ENCODE results near the gene DUS1L. TPM values are rescaled to one million over a fixed set of nuclear protein-coding genes. Genes with fewer than 3 reads are reported as not detected.

The DUS1L gene
- total and polyA plus RNA-seq, 8 donors: 63.2 to 286 (median 116) TPM

DNA sequence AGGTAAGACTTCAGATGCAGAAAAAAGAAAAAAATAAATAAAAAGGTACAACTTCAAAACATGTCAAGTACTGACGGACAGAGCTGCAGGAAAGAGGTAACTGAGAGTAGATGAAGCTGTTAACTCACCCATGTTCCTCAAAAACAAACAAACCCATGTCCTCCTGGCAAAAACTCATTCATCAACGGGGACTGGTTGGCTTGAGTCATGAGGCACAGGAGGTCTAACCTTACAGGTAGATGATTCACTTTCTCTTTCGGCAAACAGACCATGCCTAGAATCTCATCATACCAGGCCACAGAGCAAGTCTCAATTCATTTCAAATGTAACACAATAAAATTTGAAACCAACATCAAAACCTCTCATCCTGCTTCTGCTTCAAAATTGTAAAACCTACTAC is 44.7 kb upstream of the DUS1L start:
- 31 to 56% (median 37%) methylated on average over 3 of the region's 3 CpGs for WGBS, 5 donors
- Histone ChIP-seq H3K27me3 (no peaks in the 10 kb centered on the region), H3K36me3 (peaks cover 2 to 34% (median 28%) of the 10 kb centered on the region in 4 donors), H3K9me3 (no peaks in the 10 kb centered on the region), H3K27ac (peak overlapping the region in 2 of 5 donors; percentile 15 to 48), H3K4me3 (no peak overlapping the region), H3K4me1 (peaks cover 26 to 32% (median 29%) of the 10 kb centered on the region in 4 donors)
- TF ChIP-seq POLR2AphosphoS5 (IDR thresholded peaks at IDR 0.05) (peak in 1 of 3 donors; percentile 53), EP300 (IDR thresholded peaks at IDR 0.05) (no peak)
- DNase-seq: peak in 1 of 2 donors; percentile 69
- intact Hi-C loops (cut with DNase I; ENCODE audit: low total_unique reads): no loop called here

DNA sequence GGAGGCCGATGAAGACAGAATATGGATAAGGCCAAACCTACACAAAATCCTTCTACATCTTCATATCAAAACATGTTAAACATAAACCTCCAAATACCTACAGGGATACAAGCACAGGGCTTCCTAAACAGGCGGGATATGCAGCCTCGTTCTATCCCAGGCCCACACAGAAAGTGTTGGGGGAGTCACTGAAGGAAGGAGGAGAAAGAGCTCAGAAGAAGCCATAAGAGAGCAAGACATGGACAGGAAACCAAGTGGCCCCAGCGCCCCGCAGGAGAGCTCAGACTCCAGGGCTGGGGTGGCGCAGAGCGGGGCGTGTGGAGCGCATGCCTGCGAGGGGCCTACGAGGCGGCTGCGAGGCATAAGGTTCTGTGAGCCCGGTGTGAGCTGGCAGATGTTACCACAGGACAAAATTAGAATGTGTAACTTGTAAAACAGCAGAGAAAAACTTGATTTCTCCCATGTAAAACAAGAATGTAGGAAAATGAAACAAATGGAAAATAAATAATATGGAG is 43.4 kb upstream of the DUS1L start:
- Histone ChIP-seq H3K27ac (no peak overlapping the region), H3K27me3 (no peaks in the 10 kb centered on the region), H3K4me1 (peaks cover 39 to 45% (median 42%) of the 10 kb centered on the region in 4 donors), H3K9me3 (no peaks in the 10 kb centered on the region), H3K36me3 (peaks cover 2 to 29% (median 22%) of the 10 kb centered on the region in 4 donors), H3K4me3 (no peak overlapping the region)
- no peak for DNase-seq
- WGBS, 5 donors: 92 to 95% (median 95%) methylated on average over 14 of the region's 14 CpGs
- TF ChIP-seq EP300 (IDR thresholded peaks at IDR 0.05): no peak
- TF ChIP-seq POLR2AphosphoS5 (IDR thresholded peaks at IDR 0.05): no peak
- no peak for TF ChIP-seq POLR2A (IDR thresholded peaks at IDR 0.05)
- TF ChIP-seq, protein P1, sequence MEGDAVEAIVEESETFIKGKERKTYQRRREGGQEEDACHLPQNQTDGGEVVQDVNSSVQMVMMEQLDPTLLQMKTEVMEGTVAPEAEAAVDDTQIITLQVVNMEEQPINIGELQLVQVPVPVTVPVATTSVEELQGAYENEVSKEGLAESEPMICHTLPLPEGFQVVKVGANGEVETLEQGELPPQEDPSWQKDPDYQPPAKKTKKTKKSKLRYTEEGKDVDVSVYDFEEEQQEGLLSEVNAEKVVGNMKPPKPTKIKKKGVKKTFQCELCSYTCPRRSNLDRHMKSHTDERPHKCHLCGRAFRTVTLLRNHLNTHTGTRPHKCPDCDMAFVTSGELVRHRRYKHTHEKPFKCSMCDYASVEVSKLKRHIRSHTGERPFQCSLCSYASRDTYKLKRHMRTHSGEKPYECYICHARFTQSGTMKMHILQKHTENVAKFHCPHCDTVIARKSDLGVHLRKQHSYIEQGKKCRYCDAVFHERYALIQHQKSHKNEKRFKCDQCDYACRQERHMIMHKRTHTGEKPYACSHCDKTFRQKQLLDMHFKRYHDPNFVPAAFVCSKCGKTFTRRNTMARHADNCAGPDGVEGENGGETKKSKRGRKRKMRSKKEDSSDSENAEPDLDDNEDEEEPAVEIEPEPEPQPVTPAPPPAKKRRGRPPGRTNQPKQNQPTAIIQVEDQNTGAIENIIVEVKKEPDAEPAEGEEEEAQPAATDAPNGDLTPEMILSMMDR (IDR thresholded peaks at IDR 0.05): no peak
- intact Hi-C loops (cut with DNase I; ENCODE audit: low total_unique reads): no loop called here

DNA sequence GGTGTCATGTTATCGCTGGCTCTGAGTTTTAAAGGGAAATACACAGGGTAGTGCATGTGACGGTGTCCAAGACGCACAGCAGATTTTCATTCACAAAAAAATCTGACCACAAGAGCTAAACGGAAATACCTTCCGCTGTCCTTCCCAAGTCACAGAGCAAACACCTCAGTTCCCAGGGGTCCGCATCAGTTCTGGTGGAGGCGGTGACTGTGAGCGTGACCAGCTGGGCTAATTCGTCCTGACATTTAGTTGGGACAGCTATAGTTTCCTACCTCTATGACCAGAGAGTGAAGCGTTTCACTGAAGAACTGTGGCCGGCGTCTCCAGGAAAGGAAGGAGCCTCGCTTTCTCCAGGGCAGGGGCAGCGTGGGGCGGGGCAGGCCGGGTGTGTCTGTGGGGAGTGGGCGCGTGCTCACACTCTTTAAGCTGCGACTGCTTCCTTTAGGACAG is 42.9 kb upstream of the DUS1L start:
- H3K9me3 ChIP-seq: no peaks in the 10 kb centered on the region
- no peaks in the 10 kb centered on the region for H3K27me3 ChIP-seq
- intact Hi-C loops (cut with DNase I; ENCODE audit: low total_unique reads): no loop called here
- H3K4me3 ChIP-seq: no peak overlapping the region
- WGBS, 5 donors: 65 to 83% (median 76%) methylated on average over 19 of the region's 19 CpGs
- peak overlapping the region in 1 of 5 donors; percentile 91 for H3K27ac ChIP-seq
- peaks cover 44 to 50% (median 47%) of the 10 kb centered on the region in 4 donors for H3K4me1 ChIP-seq
- TF ChIP-seq POLR2AphosphoS5 (IDR thresholded peaks at IDR 0.05) (no peak), EP300 (IDR thresholded peaks at IDR 0.05) (no peak), POLR2A (IDR thresholded peaks at IDR 0.05) (no peak)
- TF ChIP-seq, protein P1 (IDR thresholded peaks at IDR 0.05): no peak
- H3K36me3 ChIP-seq: peaks cover 0 to 24% (median 18%) of the 10 kb centered on the region in 4 donors
- no peak for DNase-seq

DNA sequence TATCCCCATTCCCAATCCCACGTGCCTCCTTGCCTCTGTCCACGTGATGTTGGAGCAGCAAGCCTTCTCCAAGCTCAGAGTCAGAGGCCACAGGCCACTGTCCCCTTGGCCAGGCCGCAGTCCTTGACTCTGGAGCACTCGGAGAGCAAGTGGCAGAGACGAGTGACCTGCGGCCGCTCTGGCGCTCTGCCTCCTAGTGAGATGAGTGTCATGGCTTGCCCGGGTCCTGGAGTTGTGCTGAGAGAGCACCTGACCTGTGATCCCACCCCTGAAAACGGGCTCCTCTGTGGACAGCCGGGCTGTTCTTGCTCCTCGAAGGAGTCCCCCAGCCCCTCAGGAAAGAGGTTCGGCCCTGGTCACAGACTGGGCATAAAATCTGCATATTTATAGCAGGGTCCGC is 42.4 kb upstream of the DUS1L start:
- peaks cover 47 to 55% (median 52%) of the 10 kb centered on the region in 4 donors for H3K4me1 ChIP-seq
- H3K9me3 ChIP-seq: no peaks in the 10 kb centered on the region
- 63 to 82% (median 76%) methylated on average over 10 to 14 of the region's 14 CpGs for WGBS, 5 donors
- no peak for TF ChIP-seq EP300 (IDR thresholded peaks at IDR 0.05)
- TF ChIP-seq, protein P1 (IDR thresholded peaks at IDR 0.05): no peak
- TF ChIP-seq POLR2AphosphoS5 (IDR thresholded peaks at IDR 0.05): no peak
- no peak for TF ChIP-seq POLR2A (IDR thresholded peaks at IDR 0.05)
- intact Hi-C loops (cut with DNase I; ENCODE audit: low total_unique reads): no loop called here
- no peaks in the 10 kb centered on the region for H3K27me3 ChIP-seq
- H3K4me3 ChIP-seq: no peak overlapping the region
- peak overlapping the region in 3 of 5 donors; percentile 91 to 98 (median 97) for H3K27ac ChIP-seq
- peaks cover 0 to 19% (median 13%) of the 10 kb centered on the region in 4 donors for H3K36me3 ChIP-seq
- DNase-seq: no peak

DNA sequence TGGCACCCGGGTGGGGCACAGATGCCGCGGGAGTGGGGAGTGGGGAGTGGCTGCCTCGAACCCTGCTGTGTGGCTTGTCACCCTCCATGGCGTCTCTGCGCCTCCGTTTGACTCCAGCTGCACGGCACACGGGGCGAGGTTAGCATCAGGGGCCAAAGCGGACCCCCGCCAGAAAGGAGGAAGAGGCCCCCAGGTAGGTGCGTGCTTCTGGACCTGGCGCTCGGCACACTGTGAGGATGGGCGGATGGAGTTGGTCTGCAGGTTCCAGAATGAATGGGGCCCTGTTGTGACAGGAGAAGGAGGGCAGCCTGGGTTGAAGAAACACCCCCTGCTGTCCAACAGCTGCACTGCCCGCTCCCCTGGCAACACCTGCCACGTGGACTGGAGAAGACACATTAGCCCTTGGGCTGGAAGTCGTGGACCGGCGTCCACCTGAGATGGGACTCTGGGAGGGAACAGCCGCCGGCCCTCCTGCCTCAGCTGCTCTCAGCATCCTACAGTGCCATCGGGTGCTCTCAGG is 41.8 kb upstream of the DUS1L start:
- Histone ChIP-seq H3K4me3 (peak overlapping the region in 1 of 4 donors; percentile 32), H3K4me1 (peaks cover 47 to 61% (median 57%) of the 10 kb centered on the region in 4 donors), H3K9me3 (no peaks in the 10 kb centered on the region), H3K27ac (peak overlapping the region; percentile 86 to 98 (median 91)), H3K36me3 (peaks cover 0 to 13% (median 7%) of the 10 kb centered on the region in 4 donors), H3K27me3 (no peaks in the 10 kb centered on the region)
- DNase-seq: no peak
- TF ChIP-seq, protein P1 (IDR thresholded peaks at IDR 0.05): peak in 2 of 7 experiments; percentile 14 to 17
- no peak for TF ChIP-seq POLR2A (IDR thresholded peaks at IDR 0.05)
- 63 to 84% (median 67%) methylated on average over 9 to 24 of the region's 24 CpGs for WGBS, 5 donors
- intact Hi-C loops (cut with DNase I; ENCODE audit: low total_unique reads): no loop called here

Data from stomach (tissue), 9 donors.